Hindlimb muscle (tissue), 1 donor: ENCODE results near the gene TEX52. TPM values are rescaled to one million over a fixed set of nuclear protein-coding genes. Genes with fewer than 3 reads are reported as not detected.

Experiments used
- polyA plus RNA-seq: library from polyadenylated mRNA; unstranded; fragments of 120-200 nt; gene quantifications from one replicate; pipeline ENCODE4 v1.2.1, GENCODE V29; 2013; ENCODE audit not compliant: insufficient read length

TEX52 gene
- polyA plus RNA-seq, 1 donor, result 0.79 TPM

Other genes starting within 250 kb of the TEX52 start
- 43.4 TPM for gene FKBP4, start 62.1 kb downstream of the TEX52 start, polyA plus RNA-seq
- gene ITFG2, start 44.4 kb downstream of the TEX52 start, polyA plus RNA-seq, result 38.9 TPM
- 6.1 TPM for gene NRIP2, start 22.0 kb downstream of the TEX52 start, polyA plus RNA-seq
- 16.9 TPM for gene FOXM1, start 20.1 kb upstream of the TEX52 start, polyA plus RNA-seq
- gene RHNO1, start 20.2 kb upstream of the TEX52 start, polyA plus RNA-seq, result 22.9 TPM
- gene TULP3, start 33.9 kb upstream of the TEX52 start, polyA plus RNA-seq, result 24.8 TPM
- gene TEAD4, start 102.4 kb upstream of the TEX52 start, polyA plus RNA-seq, result 134 TPM
- gene TSPAN9, start 220.3 kb upstream of the TEX52 start, polyA plus RNA-seq, result 98.9 TPM